NCI-H2029 (cell line): Measurements from ENCODE around the gene TMEM207.

Source experiments
- DNase-seq: peaks from one replicate; lab custom pipeline; 2025; lab: John Stamatoyannopoulos, UW

TMEM207 gene

DNA sequence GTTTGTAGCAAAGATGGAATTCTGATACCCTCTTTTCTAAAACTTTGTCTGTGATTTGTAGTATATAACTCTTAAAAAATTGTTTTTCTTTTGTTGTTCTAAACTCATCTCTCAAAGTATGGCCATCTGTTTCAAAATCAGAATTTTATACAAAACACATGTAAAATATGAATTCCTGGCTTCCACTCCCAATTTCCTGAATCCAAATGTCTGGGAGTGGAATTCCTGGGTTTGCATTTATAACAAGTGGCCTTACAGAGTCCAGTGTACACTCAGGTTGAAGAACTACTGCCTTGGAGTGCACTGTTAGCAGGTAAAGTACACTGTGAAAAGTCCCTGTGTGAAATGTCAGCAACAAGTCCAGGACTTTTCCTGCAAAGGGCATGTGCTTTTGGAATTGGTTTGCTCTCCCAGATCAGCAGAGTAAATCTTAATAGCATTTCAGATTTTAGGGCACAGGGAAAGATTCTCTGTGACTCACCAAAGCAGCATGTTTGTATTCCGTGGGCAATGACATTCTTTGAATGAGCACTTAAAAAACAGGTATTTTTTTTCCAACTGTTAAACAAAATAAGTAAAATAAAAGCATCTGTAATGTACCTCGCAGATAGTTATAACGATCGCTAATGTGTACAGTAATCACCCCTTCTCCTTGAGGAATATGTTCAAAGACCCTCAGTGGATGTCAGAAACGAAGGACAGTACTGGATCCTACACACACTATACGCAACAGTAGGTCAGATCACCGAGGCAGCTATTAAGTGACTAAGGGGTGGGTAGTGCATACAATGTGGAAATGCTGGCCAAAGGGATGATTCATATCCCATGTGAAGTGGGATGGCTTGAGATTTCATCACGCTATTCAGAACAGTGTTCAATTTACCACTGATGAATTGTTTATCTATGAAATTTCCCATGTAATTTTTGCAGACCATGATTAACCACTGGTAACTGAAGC is 63.7 kb downstream of the TMEM207 start:
- DNase-seq = no peak

DNA sequence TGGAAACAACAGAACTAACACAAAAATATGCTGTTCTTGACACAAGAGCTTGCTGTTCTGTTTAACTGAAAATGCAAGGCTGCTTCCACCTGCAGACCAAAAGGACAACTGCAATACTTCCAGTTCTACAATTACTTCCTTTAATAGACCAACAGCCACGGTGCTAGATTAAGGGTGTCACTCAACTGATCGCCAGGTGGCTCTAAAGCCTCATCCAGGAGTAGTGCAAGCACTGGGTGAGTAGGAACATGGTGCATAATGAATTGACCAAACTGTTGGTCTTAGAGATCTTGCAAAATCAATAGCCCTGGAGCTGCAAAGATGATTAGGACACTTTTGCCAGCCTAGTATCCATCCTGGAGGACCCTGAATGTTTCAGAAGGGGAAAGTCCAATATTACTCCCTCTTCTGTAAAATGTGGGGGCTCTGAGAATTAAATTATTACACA is 65.4 kb downstream of the TMEM207 start:
- DNase-seq = no peak

DNA sequence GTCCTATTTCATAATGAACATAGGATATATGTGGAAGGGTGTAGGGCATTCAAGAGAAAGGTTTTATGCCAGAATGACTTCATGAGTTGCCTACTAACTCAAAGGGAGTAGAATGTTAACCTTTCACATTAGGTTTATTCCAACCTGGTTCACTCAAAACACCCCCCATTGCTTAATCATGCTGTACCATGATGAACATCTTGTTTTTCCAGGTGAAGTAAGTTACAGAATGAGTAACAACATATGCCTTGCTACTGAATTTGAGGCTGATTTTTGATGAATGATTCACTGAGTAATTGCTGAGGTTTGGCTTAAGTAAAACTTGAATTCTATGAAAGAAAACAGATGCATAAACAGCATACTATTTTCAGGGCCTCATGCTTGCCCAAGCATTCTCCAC is 67.6 kb downstream of the TMEM207 start:
- DNase-seq = no peak

DNA sequence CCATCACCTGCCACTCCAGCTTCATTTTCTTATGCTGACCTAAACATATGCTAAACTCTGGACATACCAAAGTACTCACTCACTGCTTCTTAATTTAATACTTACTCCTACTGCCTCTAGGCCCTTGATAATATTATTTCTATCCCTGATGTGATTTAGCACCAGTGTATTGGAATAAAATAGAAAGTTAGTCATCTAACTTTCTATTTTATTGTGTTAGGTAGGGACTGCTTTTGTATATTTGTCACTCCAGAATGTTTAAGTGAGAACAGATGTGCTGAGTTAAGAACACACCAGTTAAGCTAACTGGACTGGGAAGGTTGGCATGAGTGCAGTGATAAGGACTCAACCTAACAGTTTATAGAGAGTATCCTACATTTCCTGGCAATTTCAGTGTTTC is 68.3 kb downstream of the TMEM207 start:
- no peak for DNase-seq

DNA sequence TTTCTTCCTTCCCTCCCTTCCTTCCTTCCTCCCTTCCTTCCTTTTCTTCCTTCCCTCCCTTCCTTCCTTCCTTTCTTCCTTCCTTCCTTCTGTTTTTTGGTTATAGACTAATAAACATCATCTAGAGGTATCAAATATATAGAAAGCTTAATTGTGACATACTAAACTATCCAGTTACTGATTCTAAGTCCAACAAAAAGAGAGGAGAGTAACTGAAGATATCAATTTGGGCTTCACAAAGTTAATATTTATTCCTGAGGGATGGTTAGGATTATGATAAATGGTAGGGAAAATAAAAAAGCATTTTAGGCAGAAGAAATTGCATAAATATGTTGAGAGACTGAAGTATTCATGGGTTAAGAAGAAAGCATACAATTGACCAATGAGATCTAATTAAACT is 69.5 kb downstream of the TMEM207 start:
- DNase-seq = no peak
